ENCODE data around the gene NPAS2. TPM values are rescaled to one million over a fixed set of nuclear protein-coding genes. Genes with fewer than 3 reads are reported as not detected.

NPAS2 gene
- total and polyA plus RNA-seq, 7 donors: 8.5 to 56.2 (median 17.3) TPM

- no peak overlapping the region for H3K4me3 ChIP-seq
- intact Hi-C loops (cut with DNase I): no loop called here
- H3K4me1 ChIP-seq: peaks cover 1% of the 10 kb centered on the region
- TF ChIP-seq CTCF (IDR thresholded peaks at IDR 0.05): no peak
- 68 to 84% (median 73%) methylated on average over 12 of the region's 12 CpGs for WGBS, 3 donors
- H3K27me3 ChIP-seq (ENCODE audit: insufficient read depth in 3 of 3, low read length in 2 of 3): no peaks in the 10 kb centered on the region
- no peak for ATAC-seq
- no peaks in the 10 kb centered on the region for H3K9me3 ChIP-seq
- DNase-seq: no peak
- no peak overlapping the region for H3K27ac ChIP-seq
- peaks cover 0 to 17% of the 10 kb centered on the region in 2 donors for H3K36me3 ChIP-seq (ENCODE audit: insufficient read depth in 1 of 2, low read depth in 1 of 2)
These were observed 144.3 kb downstream of the NPAS2 start for GRCh38 chr2:100964222-100964621.

- DNase-seq (no peak), ATAC-seq (no peak)
- Histone ChIP-seq H3K9me3 (no peaks in the 10 kb centered on the region), H3K27me3 (ENCODE audit: insufficient read depth in 3 of 3, low read length in 2 of 3) (no peaks in the 10 kb centered on the region), H3K4me3 (no peak overlapping the region), H3K36me3 (ENCODE audit: insufficient read depth in 1 of 2, low read depth in 1 of 2) (peaks cover 0 to 22% of the 10 kb centered on the region in 2 donors), H3K27ac (no peak overlapping the region), H3K4me1 (no peaks in the 10 kb centered on the region)
- 50 to 75% (median 61%) methylated on average over 11 of the region's 11 CpGs for WGBS, 3 donors
- intact Hi-C loops (cut with DNase I): no loop called here
- TF ChIP-seq CTCF (IDR thresholded peaks at IDR 0.05): no peak
These were observed 144.8 kb downstream of the NPAS2 start for GRCh38 chr2:100964681-100965169.

GRCh38 chr2:100965596-100965995 lies 145.7 kb downstream of the NPAS2 start:
- Histone ChIP-seq H3K4me1 (no peaks in the 10 kb centered on the region), H3K9me3 (no peaks in the 10 kb centered on the region), H3K36me3 (ENCODE audit: insufficient read depth in 1 of 2, low read depth in 1 of 2) (peaks cover 0 to 30% of the 10 kb centered on the region in 2 donors), H3K27me3 (ENCODE audit: insufficient read depth in 3 of 3, low read length in 2 of 3) (no peaks in the 10 kb centered on the region), H3K4me3 (no peak overlapping the region), H3K27ac (no peak overlapping the region)
- ATAC-seq: no peak
- no peak for DNase-seq
- no peak for TF ChIP-seq CTCF (IDR thresholded peaks at IDR 0.05)
- intact Hi-C loops (cut with DNase I): no loop called here
- WGBS, 3 donors: 96 to 98% (median 97%) methylated on average over 5 of the region's 5 CpGs

- Histone ChIP-seq H3K36me3 (ENCODE audit: insufficient read depth in 1 of 2, low read depth in 1 of 2) (peaks cover 0 to 39% of the 10 kb centered on the region in 2 donors), H3K9me3 (no peaks in the 10 kb centered on the region), H3K4me1 (no peaks in the 10 kb centered on the region), H3K27me3 (ENCODE audit: insufficient read depth in 3 of 3, low read length in 2 of 3) (no peaks in the 10 kb centered on the region), H3K27ac (no peak overlapping the region), H3K4me3 (no peak overlapping the region)
- 76 to 88% (median 83%) methylated on average over 8 of the region's 8 CpGs for WGBS, 3 donors
- intact Hi-C loops (cut with DNase I): no loop called here
- no peak for TF ChIP-seq CTCF (IDR thresholded peaks at IDR 0.05)
- DNase-seq (no peak), ATAC-seq (no peak)
These were observed 147.8 kb downstream of the NPAS2 start for GRCh38 chr2:100967716-100968115.
